Ovary (tissue), 3 donors: ENCODE measurements around the gene TUBA4B.

Experiments used
- EP300 ChIP-seq: sonication (generic); formaldehyde crosslinking; IDR thresholded peaks from one replicate; pipeline ENCODE4 v1.6.1; 2017; ENCODE audit warnings: antibody characterized with exemption
- POLR2A ChIP-seq: fragments of 450-650 bp; IDR thresholded peaks from one replicate; pipeline ENCODE4 v1.6.1; 2017; ENCODE audit warnings: antibody characterized with exemption, mild to moderate bottlenecking, moderate library complexity
- TF ChIP-seq, protein P1 (sequence below), 3 donors: fragments of 450-650 bp in 2 of 3; fragments of 200-600 bp in 1 of 3; IDR thresholded peaks; one replicate each; pipeline versions ENCODE4 v1.5.1 to v1.8.0; 2016 to 2022; ENCODE audit warnings: antibody characterized with exemption in 3 of 3, mild to moderate bottlenecking in 1 of 3
- donor health status: DM: no; HTN: no; CAD: no.

DNA sequence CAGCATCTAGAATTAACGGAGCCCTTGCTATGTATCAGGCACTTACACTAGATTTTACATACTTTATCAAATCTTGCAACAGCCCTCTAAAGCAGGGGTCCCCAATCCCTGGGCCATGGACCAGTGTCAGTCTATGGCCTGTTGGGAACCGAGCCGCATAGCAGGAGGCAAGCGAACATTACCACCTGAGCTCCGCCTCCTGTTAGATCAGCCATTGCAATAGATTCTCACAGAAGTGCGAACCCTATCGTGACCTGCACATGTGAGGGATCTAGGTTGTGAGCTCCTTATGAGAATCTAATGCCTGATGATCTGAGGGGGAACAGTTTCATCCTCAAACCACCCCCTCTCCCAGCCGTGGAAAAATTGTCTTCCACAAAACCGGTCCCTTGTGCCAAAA lies 39.6 kb downstream of the TUBA4B start:
- TF ChIP-seq, protein P1, sequence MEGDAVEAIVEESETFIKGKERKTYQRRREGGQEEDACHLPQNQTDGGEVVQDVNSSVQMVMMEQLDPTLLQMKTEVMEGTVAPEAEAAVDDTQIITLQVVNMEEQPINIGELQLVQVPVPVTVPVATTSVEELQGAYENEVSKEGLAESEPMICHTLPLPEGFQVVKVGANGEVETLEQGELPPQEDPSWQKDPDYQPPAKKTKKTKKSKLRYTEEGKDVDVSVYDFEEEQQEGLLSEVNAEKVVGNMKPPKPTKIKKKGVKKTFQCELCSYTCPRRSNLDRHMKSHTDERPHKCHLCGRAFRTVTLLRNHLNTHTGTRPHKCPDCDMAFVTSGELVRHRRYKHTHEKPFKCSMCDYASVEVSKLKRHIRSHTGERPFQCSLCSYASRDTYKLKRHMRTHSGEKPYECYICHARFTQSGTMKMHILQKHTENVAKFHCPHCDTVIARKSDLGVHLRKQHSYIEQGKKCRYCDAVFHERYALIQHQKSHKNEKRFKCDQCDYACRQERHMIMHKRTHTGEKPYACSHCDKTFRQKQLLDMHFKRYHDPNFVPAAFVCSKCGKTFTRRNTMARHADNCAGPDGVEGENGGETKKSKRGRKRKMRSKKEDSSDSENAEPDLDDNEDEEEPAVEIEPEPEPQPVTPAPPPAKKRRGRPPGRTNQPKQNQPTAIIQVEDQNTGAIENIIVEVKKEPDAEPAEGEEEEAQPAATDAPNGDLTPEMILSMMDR (IDR thresholded peaks at IDR 0.05): no peak
- TF ChIP-seq EP300: no peak
- no peak for TF ChIP-seq POLR2A
